A673 (cell line): ENCODE measurements around the gene CST11.

Experiments
- CTCF ChIP-seq: fragments of 300-800, 200-600 bp; sonication (generic); conservative IDR thresholded peaks from 2 replicates; pipeline ENCODE4 v1.5.1; 2017; ENCODE audit warnings: low read depth, mild to moderate bottlenecking, antibody characterized with exemption, low read length, moderate library complexity, mixed read lengths
- EZH2 ChIP-seq: fragments of 200-600 bp; sonication (generic); IDR thresholded peaks from 2 replicates; pipeline ENCODE4 v1.6.1; 2017; ENCODE audit warnings: borderline replicate concordance, low read depth, mild to moderate bottlenecking, mixed read lengths, antibody characterized with exemption, low read length; ENCODE audit not compliant: poor library complexity, severe bottlenecking

- TF ChIP-seq CTCF (no peak), EZH2 (no peak)
Measured at GRCh38 chr20:23477223-23477622, 24.5 kb upstream of the CST11 start.
